ENCODE measurements around the gene CCDC92B.

Gene CCDC92B

GRCh38 chr17:2777242-2777867 is 27.9 kb upstream of the CCDC92B start:
- no peak for DNase-seq

- DNase-seq: no peak
These were observed 27.3 kb upstream of the CCDC92B start for GRCh38 chr17:2776589-2777241.

DNA sequence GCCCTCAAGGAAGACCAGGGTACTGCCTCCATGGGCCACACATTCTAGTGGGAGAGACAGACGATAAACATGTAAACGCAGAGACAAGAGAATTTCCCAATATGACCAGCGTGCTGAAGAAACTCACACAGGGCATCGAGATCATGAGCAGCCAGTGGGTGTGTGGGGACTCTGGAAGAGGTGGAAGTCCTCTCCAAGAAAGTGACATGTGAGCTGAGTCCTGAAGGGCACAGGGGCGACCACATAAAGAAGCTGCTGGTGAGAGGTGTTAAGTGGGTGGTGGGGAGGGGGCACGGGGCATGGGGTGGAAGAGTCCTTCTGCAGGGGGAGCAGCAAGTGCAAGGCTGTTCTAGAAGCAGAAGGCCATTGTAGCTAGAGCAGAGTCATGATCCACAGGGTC is 25.8 kb upstream of the CCDC92B start:
- DNase-seq: no peak

DNA sequence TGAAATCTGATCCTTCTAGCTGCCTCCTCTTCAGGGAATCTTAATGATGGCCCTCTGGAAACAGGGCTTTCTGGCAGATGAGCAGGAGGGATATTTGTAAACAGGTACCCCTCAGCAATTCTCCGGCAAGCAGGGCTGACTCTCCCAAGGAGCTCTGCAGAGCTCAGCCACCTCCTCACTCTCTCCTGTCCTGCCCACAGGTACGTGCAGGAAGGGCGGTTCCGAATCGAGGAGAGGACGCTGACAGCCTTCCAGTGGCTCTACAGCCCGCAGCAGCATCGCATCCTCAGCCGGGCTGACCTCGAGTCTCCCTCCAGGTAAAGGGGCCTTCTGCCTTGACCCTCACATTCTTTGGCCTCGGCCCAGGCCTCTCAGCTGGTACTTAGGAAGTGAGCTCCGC is 20.7 kb upstream of the CCDC92B start:
- DNase-seq: no peak

DNA sequence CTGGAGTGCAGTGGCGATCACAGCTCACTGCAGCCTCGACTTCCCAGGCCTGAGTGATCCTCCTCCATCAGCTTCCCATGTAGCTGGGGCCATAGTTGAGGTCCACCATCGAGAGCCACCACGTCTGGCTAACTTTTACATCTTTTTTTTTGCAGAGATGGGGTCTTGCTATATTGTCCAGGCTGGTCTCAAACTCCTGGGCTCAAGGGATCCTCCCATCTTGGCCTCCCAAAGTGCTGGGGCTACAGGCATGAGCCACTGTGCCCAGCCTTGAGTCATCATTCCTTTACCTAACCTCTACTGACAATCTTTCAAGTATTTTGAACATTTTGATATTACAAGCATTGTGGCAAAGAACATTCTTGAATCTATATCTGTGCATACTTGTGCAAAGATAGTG is 9.4 kb upstream of the CCDC92B start:
- no peak for DNase-seq

DNA sequence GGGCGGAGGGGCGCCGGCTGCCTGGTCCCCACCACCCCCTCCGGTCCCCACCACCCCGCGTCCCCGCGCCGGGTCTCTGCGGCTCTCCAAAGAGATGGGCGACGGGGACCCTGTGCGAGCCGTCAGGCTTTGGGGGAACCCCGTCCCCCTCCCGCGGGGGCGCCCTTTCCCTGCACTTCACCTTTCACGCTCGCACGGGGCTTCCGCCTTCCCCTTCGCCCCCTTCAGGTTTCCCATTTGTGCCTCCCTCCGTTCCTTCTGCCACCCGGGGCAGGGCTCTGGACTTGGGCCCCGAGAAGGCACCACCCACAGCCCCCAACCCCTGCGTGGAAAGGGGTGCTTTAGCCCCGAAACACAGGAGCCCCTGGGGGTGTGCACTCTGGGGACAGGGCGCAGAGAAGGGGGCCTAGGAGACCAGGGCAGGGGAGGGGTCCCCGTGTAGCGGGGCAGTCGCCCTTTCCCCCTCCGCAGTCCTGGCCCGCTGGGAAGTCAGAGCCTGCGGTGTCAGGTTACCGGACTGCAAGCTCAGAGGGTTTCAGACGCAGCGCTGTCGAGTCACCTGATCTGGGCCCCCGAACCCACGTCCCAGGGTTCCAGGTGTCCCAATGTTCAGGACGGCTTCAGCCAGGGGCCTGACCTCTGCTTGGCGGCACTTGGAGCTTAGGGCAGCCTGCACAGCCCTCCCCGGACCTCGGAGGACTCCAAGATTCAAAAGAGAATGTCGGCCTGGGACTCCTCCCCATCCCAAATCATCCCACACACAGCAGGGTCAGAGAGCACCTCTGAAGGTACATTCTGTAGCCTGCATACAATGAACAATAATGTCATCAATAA is 6.7 kb upstream of the CCDC92B start:
- no peak for DNase-seq

- DNase-seq: no peak
These were observed 2.0 kb upstream of the CCDC92B start for GRCh38 chr17:2751491-2751890.

GRCh38 chr17:2750721-2751120 is 1.3 kb upstream of the CCDC92B start:
- no peak for DNase-seq

DNA sequence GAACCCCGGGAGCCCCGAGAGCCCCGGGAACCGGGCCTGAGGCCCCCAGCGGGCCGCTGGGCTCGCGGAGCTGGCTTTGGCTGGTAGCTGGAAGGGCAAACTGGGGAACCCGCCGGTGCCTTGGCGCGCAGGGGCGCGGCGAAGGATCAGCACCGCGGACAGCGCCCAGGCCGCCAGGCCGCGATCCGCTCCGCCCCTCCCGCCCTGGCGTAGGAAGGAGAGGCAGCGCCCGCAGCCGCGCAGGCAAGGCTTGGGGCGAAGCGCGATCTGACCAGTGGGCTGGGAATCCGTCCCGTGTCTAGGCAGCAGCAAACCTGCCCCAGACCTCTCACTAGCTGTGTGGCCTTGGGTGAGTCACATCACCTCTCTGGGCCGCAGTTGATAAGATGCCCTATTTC is 331 bp upstream of the CCDC92B start:
- peak; percentile 67 for DNase-seq

- no peak for DNase-seq
These were observed 4.0 kb downstream of the CCDC92B start for GRCh38 chr17:2745317-2746037.

GRCh38 chr17:2737693-2738092 is 11.8 kb downstream of the CCDC92B start:
- DNase-seq: no peak

DNA sequence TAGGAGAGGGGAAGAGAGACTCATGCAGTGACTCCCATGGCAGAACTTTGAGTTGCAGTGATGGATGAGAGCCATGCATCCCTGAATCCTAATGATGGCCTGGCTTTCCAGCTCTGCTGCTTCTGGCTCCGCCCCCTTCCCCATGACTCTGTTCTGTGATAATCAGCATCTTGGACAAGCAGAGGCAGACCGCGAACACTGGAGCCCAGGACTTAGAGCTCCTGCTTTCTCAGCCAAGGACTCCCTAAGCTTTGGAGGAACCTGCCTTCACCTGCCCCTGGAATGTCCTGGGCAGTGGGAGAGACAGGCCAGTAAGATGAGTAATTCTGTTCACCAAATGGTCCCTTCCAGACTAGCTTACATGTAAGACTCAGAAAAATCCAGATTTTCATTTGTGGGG is 12.5 kb downstream of the CCDC92B start:
- no peak for DNase-seq

DNA sequence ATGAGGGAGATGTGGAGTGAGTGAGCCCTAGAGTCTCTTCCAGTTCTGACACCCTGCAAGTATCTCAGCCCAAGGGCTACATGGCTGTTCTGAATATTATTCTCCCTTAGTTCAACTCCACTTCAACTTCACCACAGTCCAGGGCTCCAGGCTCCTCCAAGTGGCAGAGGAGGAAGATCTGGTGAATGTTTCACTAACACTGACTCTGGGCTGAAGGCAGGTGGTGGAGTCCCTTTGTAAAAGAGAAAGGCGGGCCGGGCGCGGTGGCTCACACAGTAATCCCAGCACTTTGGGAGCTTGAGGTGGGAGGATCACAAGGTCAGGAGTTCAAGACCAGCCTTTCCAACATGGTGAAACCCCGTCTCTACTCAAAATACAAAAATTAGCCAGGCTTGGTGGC is 13.6 kb downstream of the CCDC92B start:
- no peak for DNase-seq

DNA sequence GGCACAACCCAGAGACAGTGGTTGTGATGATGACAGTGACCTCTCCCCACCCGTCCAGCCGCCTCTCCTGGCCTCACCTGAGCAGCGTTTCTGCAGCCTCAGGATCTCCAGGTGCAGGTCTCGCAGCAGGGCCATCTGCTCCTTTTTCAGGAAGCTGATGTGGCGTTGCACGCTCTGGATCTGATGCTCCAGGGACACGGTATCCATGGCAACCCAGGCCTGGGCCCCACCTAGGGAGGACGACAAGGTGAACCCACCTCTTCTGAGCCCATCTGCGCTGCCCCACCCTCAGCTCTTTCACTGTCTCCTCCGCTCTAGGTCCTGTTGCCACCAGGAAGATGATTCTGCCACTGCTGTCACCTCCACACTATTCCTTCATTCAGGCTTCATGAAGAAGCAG is 14.5 kb downstream of the CCDC92B start:
- DNase-seq: no peak

DNA sequence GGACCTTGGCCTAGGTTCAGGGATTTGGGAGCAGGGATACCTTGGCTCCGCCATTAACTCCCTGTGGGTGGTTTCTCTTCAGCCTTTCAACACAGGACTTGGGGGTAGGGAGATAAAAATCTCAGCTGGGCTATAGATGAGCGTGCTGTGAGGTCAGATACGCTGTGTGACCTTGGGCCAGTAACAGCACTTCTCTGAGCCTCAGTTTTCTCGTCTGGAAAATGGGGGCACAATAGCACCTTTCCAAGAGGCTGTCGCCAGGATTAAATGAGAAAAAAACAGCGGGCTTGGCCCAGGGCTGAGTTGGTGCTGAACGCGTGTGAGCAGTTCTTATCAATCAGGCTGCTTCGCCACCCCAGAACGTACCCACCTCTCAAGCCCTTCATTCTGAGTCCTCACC is 17.6 kb downstream of the CCDC92B start:
- no peak for DNase-seq

- DNase-seq: no peak
These were observed 18.6 kb downstream of the CCDC92B start for GRCh38 chr17:2730764-2731353.

GRCh38 chr17:2724784-2725164 is 24.7 kb downstream of the CCDC92B start:
- peak; percentile 37 for DNase-seq

DNA sequence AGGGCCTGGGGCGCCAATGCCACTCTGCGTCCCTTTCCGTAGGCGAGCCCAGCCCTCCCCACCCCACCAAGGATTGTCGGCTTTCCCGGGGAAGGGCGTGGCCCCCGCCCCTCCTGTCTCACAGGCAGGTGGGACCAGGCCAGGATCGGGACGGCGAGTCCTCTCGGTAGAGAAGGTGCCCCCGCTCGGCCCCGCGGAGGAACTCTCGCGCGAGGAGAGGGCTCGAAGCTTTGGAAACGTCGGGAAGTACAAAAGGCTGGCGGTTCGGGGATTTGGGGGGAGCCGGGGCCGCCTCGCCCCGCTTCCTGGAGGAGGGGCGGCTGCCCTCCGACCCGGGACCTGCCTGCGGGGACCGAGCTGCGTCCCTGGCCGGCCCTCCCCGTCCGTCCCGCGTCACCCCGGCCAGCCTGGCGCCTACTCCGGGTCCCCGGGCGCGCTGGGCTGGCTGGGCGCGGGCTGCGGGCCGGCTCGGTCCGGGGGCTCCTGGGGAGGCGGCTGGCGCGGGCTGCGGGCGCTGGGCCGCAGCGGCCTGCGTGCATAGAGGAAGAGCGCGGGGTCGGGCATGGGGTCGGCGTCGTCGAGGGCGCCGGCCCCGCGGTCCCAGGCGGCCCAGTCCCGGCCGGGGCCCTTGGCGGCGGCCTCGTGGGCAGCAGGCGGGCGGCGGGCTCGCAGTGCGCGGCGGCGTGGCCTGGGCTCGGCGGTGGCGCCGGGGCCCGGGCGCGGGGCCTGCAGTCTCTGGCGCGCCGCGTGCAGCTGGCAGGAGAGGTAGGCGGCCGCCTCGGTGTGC is 25.3 kb downstream of the CCDC92B start:
- no peak for DNase-seq

DNA sequence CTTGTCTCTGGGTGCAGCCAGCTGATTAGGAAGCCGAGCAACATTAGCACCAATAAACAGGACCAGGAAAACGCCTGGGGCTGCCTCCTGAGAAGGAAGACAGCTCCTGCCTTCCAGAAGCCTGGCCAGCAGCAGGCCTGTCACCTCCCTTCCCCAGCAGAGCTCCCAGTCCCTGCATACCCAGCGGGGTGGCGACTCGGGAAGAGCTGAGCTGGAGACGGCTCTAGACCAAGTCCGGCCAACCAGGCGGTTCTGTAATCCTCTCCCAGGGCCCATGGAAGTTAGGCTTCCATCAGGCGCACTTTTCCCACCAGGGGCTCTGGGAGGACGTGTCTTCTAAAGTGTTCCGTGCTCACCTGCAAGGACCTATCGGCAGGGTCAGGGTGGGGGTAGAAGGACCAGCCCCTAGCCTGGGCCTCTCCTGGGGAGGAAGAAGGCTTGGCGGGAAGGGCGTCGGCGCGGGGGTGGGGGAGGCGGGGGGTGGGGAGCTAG is 25.9 kb downstream of the CCDC92B start:
- no peak for DNase-seq

- DNase-seq: no peak
These were observed 26.8 kb downstream of the CCDC92B start for GRCh38 chr17:2722611-2723010.

DNA sequence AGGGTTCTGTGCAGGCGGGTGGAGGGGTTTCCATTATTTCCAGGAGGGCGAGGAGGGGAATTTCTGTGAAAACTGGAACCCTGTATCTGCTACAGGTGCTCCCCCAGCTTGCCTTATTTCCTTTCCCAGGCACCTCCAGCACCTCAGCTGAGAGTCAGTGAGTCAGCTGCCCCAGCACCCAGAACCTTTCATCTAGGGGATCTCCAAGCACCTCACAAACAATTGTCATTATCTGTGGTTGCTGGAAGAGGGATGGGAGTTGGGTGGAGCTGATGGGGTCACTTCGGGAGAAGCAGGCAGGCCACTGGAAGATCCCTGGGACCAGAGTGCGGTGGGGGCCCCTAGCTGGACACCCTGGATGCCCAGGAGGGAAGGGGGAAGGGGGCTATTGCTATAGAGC is 27.8 kb downstream of the CCDC92B start:
- DNase-seq: no peak

DNA sequence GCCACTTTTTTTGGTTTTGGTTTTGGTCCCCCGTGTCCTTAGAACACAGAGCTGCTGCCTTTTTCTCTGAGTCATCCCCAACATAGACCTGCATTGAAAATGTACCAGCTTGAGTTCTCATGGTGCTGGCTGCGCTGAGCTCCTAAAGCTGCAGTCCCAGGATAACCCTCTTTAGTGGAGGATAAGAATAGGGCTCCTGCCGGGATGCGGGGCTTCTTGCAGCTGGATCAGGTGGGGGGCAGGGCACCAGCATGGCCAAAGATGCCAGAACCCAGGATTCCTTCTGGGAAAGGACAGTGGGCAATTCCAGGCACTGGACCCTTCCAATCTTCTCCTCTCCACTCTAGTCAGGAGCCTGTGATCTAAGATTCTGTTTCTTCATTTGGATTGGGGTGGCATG is 29.6 kb downstream of the CCDC92B start:
- no peak for DNase-seq

Measured in stimulated activated CD4-positive, alpha-beta T cell treated with anti-CD3 and anti-CD28 coated beads, Interleukin-4, amount 100 ng/mL, for 24 hours (primary cell).